Thyroid gland (tissue), 4 donors: Measurements from ENCODE around the gene SORCS2.

Experiments
- POLR2A ChIP-seq, 2 donors: fragments of 450-650 bp; IDR thresholded peaks; one replicate each; pipeline ENCODE4 v1.6.1; 2017; ENCODE audit warnings: antibody characterized with exemption in 2 of 2, mild to moderate bottlenecking in 2 of 2, moderate library complexity in 1 of 2
- TF ChIP-seq, protein P1 (sequence below), 6 experiments: fragments of 200-600 bp in 3 of 6; fragments of 450-650 bp in 3 of 6; sonication (generic) in 3 of 6; IDR thresholded peaks; one replicate each; pipeline ENCODE4 v1.5.1; 2016 to 2019; ENCODE audit warnings: antibody characterized with exemption in 6 of 6, mild to moderate bottlenecking in 2 of 6, inconsistent platforms in 1 of 6, moderate library complexity in 1 of 6

DNA sequence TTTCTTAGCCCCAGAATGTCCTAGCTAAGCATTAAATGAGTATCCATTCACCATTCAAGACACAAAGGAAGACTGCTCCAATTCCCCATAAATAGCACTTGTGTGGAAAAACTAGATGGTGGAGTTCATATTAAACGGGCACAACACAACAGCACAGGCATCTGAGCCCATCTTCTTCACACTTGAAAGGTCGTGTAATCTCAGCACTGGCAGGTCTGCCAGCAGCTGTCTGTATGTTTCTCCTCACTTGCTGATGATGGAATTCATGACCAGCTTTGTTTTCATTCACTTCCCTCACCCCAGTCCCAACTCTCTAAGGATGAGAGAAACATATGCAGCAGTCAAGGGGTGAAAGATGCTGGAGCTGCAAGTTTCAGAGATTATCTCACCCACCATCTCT lies 598.7 kb downstream of the SORCS2 start:
- TF ChIP-seq, protein P1, sequence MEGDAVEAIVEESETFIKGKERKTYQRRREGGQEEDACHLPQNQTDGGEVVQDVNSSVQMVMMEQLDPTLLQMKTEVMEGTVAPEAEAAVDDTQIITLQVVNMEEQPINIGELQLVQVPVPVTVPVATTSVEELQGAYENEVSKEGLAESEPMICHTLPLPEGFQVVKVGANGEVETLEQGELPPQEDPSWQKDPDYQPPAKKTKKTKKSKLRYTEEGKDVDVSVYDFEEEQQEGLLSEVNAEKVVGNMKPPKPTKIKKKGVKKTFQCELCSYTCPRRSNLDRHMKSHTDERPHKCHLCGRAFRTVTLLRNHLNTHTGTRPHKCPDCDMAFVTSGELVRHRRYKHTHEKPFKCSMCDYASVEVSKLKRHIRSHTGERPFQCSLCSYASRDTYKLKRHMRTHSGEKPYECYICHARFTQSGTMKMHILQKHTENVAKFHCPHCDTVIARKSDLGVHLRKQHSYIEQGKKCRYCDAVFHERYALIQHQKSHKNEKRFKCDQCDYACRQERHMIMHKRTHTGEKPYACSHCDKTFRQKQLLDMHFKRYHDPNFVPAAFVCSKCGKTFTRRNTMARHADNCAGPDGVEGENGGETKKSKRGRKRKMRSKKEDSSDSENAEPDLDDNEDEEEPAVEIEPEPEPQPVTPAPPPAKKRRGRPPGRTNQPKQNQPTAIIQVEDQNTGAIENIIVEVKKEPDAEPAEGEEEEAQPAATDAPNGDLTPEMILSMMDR (IDR thresholded peaks at IDR 0.05) = no peak
- TF ChIP-seq POLR2A (IDR thresholded peaks at IDR 0.05) = no peak
